HG03469 (cell line): ENCODE results near the gene COL21A1.

Experiments
- ATAC-seq: cut with Tn5 transposase; IDR thresholded peaks from one replicate; pipeline ENCODE4 v1.9.1; 2021; ENCODE audit warnings: mild to moderate bottlenecking, moderate library complexity, moderate number of reproducible peaks; ENCODE audit not compliant: unreplicated experiment

Gene COL21A1

GRCh38 chr6:56193846-56194245 lies 53.5 kb downstream of the COL21A1 start:
- no peak for ATAC-seq

- ATAC-seq = no peak
Measured at GRCh38 chr6:56188429-56188828, 59.0 kb downstream of the COL21A1 start.

- ATAC-seq = no peak
Measured at GRCh38 chr6:56187686-56188085, 59.7 kb downstream of the COL21A1 start.

- ATAC-seq = no peak
Measured at GRCh38 chr6:56176741-56177140, 70.6 kb downstream of the COL21A1 start.

GRCh38 chr6:56173228-56173627 lies 74.2 kb downstream of the COL21A1 start:
- no peak for ATAC-seq

- ATAC-seq = no peak
Measured at GRCh38 chr6:56172144-56172543, 75.2 kb downstream of the COL21A1 start.

GRCh38 chr6:56169366-56169765 lies 78.0 kb downstream of the COL21A1 start:
- ATAC-seq = no peak

- ATAC-seq = no peak
Measured at GRCh38 chr6:56168596-56168995, 78.8 kb downstream of the COL21A1 start.

- ATAC-seq = no peak
Measured at GRCh38 chr6:56162081-56162480, 85.3 kb downstream of the COL21A1 start.

- no peak for ATAC-seq
Measured at GRCh38 chr6:56160489-56160888, 86.9 kb downstream of the COL21A1 start.

- no peak for ATAC-seq
Measured at GRCh38 chr6:56158571-56158970, 88.8 kb downstream of the COL21A1 start.

GRCh38 chr6:56156643-56157042 lies 90.7 kb downstream of the COL21A1 start:
- no peak for ATAC-seq

- no peak for ATAC-seq
Measured at GRCh38 chr6:56155634-56156141, 91.7 kb downstream of the COL21A1 start.

- ATAC-seq = no peak
Measured at GRCh38 chr6:56154076-56154475, 93.3 kb downstream of the COL21A1 start.

- ATAC-seq = no peak
Measured at GRCh38 chr6:56152611-56153010, 94.8 kb downstream of the COL21A1 start.

GRCh38 chr6:56151609-56152224 lies 95.7 kb downstream of the COL21A1 start:
- ATAC-seq = no peak

GRCh38 chr6:56148488-56149186 lies 98.7 kb downstream of the COL21A1 start:
- ATAC-seq = no peak

- ATAC-seq = no peak
Measured at GRCh38 chr6:56147766-56148165, 99.6 kb downstream of the COL21A1 start.

GRCh38 chr6:56146086-56146485 lies 101.3 kb downstream of the COL21A1 start:
- ATAC-seq = no peak

- ATAC-seq = no peak
Measured at GRCh38 chr6:56145616-56146015, 101.8 kb downstream of the COL21A1 start.

GRCh38 chr6:56144538-56145324 lies 102.6 kb downstream of the COL21A1 start:
- ATAC-seq = no peak

GRCh38 chr6:56143796-56144195 lies 103.6 kb downstream of the COL21A1 start:
- ATAC-seq = no peak
